Measurements from ENCODE around the gene C2CD2. TPM values are rescaled to one million over a fixed set of nuclear protein-coding genes. Genes with fewer than 3 reads are reported as not detected.
"Not testable (repeated sequence)": the region's sequence is repeated elsewhere in the genome, so short reads cannot be mapped to it uniquely, and the experiment has no call there.

The C2CD2 gene
- total RNA-seq, 1 donor from 2014 or later, result 17.9 TPM

DNA sequence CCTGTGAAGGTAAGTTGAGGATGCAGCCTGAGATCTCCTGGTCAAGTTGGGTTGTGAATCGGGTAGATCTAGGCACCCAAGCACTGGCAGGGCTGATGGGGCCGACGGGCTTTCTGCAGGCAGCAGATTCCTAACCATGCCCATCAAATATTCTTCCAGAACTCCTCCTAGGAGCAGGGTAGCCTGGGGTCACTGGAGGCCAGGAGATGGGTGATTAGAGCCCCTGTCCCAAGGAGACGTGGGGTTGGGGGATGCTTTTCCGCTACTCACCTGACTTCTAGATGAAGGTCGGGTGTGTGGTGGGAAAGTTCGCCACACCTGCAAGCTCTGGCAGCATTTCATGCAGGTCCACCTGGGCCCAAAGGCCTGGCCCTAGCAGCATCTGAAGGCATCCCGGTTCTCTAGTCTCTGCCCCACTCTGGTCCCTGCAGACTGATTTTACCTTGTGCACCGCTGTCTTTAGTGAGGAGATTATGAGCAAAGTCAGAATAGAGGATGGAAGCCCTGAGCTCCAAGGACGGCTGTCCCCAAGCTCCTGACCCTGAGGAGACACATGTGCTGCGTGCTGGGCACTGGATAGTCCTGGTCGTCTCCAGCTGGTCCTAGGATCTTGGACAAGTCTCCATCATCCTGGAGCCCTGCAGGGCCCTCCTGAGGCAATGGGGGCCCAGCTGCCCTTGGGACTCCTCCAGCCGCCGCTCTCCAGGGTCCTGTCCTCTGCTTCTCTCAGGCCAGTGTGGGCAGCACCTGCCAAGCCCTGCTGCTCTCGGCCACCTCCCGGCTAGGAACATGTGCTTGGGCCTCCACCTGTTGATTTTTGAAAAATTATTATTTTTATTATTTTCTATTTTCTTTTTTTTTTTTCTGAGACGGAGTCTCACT lies 21.8 kb upstream of the C2CD2 start:
- no peak for DNase-seq (ENCODE audit: low read depth)

DNA sequence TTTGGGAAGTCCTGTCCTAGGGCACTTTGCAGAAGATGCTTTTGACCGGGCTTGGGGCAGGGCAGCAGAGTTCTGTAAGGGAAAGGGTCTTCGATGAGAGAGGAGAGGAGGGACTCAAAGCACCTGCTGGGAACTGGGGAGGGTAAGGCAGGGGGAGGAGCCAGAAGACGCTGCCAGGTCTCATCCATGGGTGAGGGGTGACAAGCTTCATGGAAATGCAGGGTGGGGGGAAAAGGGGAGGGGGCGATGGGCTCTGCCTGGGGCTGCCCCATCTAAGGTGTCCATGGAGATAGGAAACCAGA lies 20.9 kb upstream of the C2CD2 start:
- DNase-seq (ENCODE audit: low read depth), result no peak

DNA sequence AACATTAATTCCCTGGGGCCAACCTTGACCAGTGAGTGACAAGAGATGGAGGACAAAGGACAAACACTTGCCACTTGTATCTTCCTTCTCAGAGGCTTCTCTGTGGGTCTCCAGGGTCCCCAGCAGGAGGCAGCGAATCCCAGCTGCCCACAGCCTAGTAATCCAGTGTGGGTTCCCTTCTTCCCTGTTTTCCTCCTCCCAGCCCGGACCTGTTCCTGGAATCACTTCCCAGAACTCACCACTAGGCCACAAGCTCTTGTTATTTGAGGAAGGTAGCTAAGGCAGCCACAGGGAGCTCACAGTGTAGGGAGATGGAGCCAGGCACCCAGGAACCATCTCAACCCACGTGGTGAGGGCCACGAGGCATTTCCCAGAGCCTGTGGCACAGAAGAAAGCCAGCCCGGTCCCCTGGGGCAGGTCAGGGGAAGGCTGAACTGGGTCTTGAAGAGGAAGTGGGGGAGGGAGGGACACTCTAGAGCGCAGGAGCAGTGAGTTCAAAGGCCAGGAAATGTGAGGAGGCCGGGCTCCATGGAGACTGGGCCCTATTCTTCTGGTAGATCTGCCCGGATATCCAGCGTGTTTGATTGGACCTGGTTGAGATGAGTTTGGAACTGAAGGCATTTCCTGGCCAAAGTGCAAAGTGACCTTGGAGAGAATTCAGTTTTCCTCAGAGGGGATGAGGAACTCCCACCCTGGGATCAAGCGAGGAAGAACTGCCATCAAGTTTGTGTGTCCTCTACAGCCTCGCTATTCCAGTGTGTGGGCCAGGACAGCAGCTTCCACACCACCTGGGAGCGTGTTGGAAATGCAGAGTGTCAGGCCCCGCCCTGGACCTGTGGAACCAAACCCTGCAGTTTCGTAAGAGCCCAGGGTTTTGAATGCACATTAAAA lies 20.3 kb upstream of the C2CD2 start:
- DNase-seq (ENCODE audit: low read depth), result no peak

DNA sequence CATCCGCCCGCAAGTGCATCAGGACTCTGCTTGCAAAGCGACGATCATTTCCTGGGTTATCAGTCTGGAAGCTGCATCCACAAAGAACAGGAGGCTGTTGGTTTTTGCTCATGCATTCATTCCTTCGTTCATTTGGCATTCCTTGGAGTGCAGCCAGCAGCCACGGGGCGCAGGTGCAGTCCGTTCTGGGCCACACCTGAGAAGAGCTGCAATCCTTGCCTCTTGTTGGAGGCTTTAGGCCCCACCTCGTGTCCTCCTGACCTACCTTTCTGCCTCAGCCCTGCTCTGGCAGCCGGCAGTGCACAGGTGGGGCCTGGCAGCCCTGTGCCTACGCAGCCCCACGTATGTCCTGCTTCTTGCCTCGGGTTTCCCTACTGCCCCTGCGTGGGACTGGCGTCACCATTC lies 19.6 kb upstream of the C2CD2 start:
- no peak for DNase-seq (ENCODE audit: low read depth)

DNA sequence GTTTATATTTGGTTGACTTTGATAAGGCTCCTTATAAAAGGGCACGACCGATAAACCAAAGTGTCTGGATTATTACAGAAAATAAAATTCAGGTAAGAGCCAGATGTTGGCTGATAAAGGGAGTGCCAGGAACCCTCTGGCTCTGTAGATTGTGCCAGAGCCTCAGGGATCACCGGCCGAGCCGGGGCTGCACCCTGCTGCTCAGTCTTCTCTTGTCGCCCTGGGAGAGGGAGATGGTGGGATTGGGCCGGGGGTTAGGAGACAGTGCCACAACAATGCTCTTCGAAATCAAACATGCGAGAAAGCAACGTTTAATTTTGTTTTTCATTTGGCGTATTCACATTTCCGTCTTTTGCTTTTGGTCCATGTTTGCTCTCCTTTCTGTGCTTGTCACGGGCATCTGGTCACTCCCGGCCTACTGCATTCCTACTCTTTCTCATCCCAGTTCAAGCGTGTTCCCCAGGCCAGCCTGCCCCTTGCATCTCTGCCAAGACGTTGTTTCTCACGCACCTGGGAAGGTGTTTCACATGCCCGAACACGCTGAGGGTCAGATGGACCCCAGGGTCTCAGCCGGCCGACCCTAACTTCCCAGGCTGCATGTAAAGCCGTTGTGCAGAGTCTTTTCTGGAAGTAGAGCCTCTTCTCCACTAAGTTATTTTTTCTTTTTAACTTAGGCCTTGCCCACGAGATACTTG lies 18.8 kb upstream of the C2CD2 start:
- DNase-seq (ENCODE audit: low read depth), result no peak

DNA sequence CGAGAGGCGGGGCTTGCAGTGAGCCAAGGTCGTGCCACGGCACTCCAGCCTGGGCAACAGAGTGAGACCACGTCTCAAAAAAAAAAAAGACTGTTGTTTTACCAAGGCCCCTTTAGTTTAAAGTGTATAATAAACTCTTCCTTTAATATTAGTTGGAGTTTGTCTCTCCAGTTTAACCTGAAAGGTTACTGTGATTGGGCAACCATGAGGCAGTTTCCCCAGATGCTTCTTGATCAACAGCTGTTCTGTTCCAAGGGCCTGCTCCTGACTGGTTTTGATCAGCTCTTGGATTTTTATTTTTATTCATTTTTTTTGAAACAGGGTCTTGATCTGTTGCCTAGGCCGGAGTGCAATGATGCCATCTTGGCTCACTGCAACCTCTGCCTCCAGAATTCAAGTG lies 18.1 kb upstream of the C2CD2 start:
- no peak for DNase-seq (ENCODE audit: low read depth)

DNA sequence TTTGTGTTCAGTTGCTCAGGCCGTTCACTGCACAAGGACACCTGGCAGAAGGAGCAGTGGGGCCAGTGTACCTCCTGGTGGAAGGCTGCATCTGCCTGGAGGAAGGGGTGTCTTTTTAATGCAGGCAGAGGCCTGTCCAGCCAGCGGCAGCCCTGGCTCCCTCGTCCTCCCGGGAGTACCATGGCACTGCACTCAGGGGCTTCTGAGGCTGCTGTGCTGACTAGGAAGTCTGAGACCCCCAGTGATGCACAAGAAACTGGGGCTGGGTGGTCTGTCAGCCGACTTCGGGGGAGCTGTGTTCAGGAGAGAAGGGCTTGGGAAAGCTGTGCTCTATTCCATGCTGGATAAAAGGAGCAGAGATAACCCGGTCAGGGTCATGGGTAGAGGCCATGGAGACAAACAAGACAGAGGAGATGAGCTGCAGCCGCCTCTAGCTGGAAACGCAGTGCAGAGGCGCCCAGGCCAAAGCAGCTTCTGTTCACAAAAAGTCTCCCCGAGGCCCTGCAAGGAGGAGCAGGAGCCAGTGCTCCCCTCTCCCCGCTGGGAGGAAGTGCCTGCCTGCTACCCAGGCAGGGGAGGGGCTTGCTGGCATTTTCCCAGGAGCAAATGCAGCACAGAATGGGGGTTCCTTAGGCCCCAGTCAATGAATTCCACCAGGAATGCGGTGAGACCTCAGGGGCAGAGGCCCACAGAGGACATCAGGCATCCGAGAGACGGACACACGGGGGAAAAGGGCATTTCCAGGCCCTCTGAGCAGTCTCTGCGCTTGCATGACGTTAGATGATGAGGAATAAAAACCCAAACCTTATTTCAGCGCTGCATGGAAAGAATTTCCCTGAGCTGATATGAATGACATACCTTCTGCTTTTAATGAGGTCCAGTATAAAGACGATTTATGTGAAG lies 17.2 kb upstream of the C2CD2 start:
- DNase-seq (ENCODE audit: low read depth), result no peak

DNA sequence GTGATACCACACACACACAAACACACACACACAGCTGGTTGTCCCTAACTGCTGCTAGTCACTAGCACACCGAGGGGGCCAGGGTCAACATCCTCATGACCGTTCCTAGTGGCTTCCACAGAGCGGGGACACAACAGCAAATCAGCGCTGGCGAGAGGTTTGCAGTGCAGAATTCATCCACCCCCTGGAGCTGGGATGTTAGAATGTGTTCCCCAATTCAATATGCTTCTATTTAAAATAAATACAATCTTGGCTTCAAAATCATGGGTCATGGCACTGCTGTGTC lies 16.2 kb upstream of the C2CD2 start:
- no peak for DNase-seq (ENCODE audit: low read depth)

DNA sequence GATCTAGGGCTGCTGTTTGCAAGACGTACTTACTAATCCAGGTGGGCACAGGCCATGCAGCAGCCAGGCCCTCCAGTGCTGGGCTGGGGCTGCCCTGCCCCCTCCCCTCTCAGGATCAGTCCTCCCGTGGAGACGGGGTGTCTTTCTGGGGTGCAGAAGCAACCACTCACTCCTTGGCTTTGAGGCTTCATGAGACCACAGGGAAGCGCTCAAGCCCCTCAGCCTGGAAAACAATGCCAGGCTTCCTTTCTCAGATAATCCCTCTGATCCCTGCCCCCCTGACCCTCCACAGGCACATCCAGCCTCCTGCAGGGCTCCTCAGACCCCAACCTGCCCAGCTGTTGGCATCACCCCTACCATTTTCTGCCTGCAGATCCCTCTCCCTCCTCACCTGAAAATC lies 13.9 kb upstream of the C2CD2 start:
- DNase-seq (ENCODE audit: low read depth), result no peak

DNA sequence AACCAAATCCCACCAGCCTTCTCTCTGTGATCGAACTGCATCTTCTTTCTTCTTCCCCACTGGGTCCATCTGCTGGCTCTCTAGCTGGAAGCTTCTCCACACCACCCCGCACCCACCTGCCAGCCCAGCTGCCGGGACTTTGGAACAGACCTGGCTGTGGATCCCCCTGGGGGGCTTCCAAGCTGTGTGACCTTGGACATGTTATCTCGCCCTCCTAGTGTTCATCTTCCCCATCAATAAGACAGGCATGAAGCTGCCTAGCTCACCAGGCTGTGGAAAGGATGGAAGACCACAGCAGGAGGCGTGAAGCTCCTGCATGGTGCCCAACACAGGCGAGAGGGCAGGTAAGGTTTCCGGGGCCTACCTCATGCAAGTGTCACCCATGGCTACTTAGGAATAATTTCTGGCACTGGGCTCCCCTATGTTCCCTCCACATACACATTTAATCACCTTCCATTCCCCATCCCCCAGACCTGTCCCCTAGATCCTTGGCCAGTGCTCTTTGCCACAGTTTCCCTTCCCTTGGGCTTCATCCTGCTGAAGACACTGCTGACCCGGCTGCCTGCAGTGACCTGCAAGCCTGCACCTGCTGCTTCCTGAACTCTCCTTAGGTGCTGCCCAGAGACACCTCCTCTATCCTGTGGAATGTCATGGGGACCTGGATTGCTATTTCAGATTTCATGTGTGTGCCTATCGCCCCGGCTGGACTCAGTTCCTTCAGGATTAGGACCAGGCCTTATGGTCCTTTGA lies 13.2 kb upstream of the C2CD2 start:
- DNase-seq (ENCODE audit: low read depth), result no peak

DNA sequence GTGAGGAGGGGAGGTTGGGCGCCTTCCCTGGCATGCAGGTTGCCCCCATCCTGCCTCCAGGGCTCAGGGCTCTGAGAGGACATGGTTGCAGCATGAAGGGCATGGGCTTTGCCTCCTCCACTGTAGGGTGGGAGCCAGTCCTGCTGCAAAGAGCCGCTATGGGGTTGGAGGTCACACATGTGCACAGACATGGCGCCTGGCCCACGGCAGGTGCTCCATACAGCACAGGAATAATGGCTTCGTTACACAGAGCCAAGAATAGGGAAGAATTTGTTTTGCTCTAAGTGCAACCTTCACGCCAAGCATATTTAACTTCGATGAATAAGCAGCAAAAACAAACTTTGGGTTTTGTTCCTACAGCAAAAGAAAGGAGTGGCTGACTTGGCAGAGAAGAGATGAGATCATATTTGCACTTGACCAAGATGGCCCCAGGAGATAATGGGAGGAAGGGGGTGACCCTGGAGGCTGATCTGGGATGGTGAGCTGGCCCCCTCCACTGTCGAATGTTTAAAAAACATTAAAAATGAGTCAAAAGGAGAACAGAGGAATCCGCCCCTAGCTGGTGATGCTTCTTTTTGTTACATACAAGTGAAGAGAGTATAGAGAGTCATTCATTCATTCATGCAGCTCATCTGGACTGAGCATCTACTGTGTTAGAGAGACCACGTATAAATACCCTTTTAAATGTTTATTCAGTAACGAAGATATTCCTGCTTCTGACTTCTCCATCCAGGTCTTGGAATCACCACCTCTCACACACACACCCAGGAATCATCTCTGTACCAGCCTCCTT lies 12.4 kb upstream of the C2CD2 start:
- no peak for DNase-seq (ENCODE audit: low read depth)

DNA sequence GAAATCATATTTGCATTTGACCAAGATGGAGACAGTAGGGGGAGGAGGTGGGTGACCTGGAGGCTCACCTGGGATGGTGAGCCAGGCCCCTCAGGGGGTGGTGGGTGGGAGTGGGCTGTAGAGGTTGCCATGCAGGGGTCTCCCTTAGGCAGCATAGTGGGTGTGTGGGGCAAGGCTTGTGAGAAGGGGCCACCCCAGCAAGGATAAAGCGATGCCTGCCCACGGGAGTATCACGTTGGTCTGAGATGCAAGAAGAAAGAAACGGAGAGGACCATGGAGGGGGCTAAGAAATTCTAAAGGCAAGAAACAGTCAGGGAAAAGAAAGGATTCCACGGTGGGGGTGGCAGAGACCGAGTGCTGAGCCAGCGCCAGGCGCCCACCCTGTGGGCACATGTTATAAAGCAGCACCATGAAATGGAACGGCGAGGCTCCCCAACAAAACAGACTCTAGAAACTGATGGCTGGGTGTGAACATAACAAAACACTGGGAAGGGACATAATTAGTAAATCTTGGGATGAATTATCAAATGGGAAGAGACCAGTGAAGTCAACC lies 11.7 kb upstream of the C2CD2 start:
- DNase-seq (ENCODE audit: low read depth), result no peak

DNA sequence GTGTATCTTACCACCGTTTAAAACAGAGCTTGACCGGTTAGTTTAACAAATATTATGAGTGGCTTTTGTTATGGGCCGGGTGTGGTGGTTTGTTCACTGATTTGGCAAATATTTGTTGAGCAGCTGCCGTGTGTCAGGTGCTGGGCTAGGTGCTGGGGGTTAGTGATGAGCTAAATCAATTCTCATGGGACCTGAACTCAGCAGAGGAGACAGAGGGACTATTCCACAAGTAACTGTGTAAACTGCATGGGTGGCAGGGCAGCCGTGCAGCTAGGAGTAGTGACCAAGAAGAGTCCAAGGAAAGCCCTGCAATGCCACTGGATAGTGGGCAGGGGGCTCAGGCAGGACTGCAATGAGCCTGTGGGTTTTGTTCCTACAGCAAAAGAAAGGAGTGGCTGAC lies 11.2 kb upstream of the C2CD2 start:
- DNase-seq (ENCODE audit: low read depth), result no peak

DNA sequence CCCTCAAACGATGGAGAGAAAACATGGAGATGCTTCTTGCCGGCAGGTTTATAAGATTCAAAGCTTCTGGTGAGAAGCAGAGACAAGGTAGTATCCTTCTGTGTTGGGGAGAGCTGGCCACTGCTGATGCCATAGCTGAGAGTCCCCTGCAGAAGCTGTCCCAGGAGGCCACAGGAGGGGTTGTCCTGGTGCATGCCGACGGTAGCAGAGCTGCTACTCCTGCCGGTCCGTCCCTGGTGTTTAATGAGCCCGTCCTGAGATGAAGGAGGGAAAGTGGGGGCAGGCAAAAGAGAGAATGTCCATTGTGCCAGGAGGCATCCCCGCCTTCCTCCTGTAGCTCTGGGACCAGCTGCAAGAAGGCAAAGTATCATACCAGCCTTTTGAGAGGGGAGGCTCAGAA lies 10.4 kb upstream of the C2CD2 start:
- DNase-seq (ENCODE audit: low read depth), result no peak

DNA sequence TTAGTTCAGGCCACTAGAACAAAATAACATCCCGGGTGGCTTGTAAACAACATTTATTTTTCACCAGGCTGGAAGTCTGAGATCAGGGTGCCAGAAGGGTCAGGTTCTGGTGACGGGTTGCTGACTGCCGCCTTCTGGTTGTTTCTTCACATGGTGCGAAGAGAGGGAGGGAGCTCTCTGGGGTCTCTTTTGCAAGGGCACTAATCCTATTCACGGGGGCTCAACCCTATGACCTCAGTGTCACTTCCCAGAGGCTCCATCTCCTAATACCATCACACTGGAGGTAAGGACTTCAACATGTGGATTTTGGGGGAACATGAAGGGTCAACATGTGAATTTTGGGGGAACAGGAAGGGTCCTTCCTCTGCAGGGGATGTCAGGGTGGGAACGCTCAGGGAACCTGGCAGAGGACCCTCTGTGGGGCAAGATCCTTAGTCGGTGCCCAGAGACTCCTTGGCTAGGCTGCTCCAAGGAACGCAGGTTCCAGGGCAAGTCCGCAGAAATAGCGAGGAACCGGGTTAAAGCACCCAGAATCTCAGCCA lies 8.7 kb upstream of the C2CD2 start:
- no peak for DNase-seq (ENCODE audit: low read depth)

DNA sequence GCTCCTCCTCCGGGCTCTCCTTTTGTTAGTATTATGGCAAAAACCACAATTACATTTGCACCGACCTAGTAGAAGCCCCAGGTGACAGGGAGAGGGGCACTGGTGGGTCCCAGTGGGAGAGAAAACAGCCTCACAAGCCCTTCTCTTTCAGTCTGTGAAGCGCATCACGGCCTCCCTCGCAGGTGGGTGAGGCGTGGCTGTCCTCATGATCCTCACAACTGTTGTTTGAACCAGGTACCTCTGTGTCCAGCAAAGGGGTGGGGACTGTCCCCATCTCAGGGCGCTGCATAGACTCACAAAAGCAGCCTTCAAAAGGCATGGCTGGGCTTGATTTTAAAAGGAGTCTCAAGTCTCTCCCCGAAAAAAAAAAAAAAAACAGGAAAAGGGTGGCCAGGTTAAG lies 7.9 kb upstream of the C2CD2 start:
- DNase-seq (ENCODE audit: low read depth), result no peak

DNA sequence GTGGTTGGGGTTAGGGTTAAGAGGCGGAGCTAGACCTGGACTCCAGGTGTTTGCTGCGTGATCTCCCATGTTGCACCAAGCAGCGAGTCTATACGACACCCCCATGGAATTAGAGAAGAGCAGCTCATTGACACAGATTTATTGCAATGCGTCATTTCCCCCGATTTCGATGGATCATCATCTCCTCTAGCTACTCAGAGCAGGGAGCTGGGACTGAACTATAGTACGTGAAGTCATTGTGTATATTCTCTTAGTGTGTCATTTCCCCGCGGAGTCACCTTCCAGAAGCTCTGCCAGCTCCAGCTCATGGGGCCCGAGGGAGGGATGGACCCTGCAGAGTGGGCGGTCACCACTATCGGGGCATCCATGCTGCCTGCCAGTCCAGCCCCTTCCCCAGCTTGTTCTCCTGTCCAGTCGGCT lies 7.5 kb upstream of the C2CD2 start:
- no peak for DNase-seq (ENCODE audit: low read depth)

DNA sequence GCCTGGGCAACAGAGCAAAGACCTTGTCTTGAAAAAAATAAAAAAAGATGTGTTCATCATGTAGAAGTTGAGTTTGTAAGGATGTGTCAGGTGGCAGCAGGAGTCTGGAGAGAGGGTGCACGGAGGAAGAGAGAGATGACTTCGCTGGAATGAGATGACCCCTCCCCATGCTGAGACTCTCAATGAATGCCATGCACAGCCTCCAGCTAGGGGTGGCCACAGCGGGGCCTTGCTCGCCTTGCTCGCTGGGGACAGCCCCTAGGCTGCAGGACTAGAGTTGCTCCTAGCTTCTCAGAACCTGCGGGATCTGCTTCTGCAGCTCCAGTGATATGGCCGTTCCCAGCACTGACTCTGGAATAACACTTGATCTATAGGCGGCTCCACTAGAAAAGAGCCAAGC lies 6.6 kb upstream of the C2CD2 start:
- DNase-seq (ENCODE audit: low read depth), result no peak

DNA sequence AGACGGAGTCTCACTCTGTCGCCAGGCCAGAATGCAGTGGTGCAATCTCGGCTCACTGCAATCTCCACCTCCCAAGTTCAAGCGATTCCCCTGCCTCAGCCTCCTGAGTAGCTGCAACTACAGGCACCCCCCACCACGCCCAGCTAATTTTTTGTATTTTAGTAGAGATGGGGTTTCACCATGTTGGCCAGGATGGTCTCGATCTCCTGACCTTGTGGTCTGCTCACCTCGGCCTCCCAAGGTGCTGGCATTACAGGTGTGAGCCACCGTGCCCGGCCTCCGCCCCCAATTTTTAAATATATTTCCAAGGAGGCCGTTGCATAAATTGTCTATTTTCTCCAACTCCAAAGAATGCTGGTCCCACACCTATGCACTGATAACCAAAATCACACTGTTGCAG lies 5.9 kb upstream of the C2CD2 start:
- not testable (repeated sequence) for DNase-seq (ENCODE audit: low read depth)

Measured in renal cortical epithelial cell (primary cell).